GM19043 (cell line): ENCODE results near the gene HECW1.
"Not testable (repeated sequence)": the region's sequence is repeated elsewhere in the genome, so short reads cannot be mapped to it uniquely, and the experiment has no call there.

ENCODE experiments used
- ATAC-seq: cut with Tn5 transposase; IDR thresholded peaks from one replicate; pipeline ENCODE4 v1.9.1; 2021; ENCODE audit warnings: low read depth; ENCODE audit not compliant: unreplicated experiment

HECW1 gene

GRCh38 chr7:43559171-43559945 is 446.9 kb downstream of the HECW1 start:
- no peak for ATAC-seq

GRCh38 chr7:43559946-43560335 is 447.5 kb downstream of the HECW1 start:
- no peak for ATAC-seq

DNA sequence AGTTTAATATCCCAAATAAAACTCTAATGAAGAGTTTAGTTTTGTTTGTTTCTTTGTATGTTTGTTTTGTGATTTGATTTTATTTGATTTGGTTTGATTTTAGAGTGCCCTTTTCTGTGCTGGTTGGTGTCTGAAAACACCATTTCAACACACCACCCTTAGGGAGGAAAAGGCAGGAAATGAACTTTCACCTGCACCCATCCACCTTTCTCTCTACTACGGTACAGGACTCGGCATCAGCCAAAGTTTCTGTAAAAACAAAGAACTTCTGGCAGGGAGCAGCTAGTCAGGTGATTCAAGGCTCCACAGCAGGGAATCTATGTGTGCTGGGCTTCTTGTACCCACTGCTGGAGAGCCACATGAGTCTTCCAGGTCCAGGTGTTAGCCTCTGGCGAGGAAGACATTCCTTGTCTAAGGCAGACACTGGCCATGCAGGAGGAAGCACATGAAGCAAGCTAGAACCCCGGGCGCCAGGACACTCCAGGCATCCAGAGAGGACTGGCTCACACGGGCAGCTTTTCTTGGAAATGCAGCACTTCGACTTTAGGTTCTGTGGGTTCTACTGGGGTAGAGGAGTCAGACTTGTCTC is 448.4 kb downstream of the HECW1 start:
- ATAC-seq: no peak

DNA sequence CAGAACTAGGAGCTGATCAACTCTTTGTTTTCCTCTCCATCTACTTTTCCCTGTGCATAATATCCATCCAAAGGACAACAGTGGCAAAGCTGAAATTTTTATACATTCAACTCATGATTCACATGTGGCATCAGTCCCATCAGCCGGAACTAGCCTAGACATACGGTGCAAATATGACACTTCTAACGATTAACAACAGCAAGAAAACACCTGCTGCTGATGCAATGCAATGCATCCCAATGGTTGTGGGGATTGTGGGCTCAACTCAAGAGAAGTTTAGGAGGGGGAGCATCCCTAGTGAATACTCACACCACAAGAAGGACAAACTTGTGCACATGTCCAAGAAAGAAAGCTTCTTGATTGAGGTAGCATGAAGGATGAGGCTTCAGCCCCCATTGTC is 449.9 kb downstream of the HECW1 start:
- no peak for ATAC-seq

DNA sequence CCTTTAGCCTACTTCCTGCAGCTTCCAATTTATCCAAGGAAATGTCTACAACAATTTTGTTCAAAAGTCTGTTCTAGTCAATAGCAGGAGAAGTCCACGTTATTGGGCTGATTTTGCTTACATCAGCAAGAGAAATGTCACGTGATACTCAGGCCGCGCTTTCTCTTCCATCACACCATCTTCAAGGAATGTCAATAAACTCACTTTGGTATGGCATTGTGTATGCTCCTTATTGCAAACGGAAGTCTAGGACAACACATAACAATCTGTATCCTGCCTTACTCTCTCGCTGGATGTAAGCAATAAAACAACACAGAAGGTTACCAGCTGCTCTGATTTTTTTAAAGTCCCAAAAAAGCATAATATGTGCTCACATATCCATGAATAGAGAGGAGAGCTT is 453.3 kb downstream of the HECW1 start:
- ATAC-seq: no peak

DNA sequence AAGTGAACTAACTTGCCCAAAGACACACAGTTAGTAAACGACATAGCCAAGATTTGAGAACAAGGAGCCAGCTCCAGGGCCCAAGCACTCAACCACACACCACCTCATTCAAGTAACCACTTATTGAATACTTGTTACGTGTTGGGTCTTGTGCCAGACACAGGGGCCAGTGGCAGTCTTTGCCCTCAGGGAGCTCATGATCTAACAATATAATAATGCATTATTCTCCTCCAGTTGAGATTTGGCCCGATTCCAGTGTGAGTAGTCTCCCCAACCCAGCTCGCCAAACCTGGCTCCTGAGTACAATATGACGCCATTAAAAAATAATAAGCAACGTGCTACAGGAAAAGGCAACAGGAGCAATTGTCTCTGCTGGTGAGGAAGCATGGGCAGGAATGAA is 456.1 kb downstream of the HECW1 start:
- ATAC-seq: no peak

- ATAC-seq: peak; percentile 50
These were observed 457.0 kb downstream of the HECW1 start for GRCh38 chr7:43569424-43569823.

GRCh38 chr7:43570688-43571365 is 458.4 kb downstream of the HECW1 start:
- ATAC-seq: peak; percentile 75

DNA sequence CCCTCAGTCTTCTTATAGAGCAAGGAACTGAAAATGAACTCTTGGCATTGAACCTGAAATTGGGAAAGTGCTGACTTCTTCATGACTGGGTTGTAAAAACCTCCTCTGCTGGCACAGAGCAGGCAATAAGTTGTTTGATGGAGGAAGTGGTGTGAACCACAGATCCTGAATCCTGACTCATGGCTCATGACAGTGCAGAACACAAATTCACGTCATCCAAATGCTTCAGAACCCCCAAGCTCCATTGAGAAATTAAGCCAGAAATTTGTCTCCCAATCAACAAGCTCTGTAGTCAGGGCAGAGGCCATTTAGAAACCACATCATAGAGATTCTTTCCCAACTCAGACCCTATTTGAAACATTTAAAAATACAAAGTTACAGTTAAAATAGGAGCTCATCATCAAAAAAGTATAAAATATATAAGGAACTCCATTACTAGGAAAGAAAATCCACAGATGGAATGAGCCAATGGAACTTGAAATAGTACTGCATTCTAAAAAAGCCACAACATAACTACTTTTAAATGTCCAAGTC is 460.1 kb downstream of the HECW1 start:
- ATAC-seq: peak; percentile 42

GRCh38 chr7:43573832-43574231 is 461.4 kb downstream of the HECW1 start:
- ATAC-seq: not testable (repeated sequence)

GRCh38 chr7:43575506-43575905 is 463.1 kb downstream of the HECW1 start:
- ATAC-seq: no peak

GRCh38 chr7:43576241-43576640 is 463.8 kb downstream of the HECW1 start:
- no peak for ATAC-seq

DNA sequence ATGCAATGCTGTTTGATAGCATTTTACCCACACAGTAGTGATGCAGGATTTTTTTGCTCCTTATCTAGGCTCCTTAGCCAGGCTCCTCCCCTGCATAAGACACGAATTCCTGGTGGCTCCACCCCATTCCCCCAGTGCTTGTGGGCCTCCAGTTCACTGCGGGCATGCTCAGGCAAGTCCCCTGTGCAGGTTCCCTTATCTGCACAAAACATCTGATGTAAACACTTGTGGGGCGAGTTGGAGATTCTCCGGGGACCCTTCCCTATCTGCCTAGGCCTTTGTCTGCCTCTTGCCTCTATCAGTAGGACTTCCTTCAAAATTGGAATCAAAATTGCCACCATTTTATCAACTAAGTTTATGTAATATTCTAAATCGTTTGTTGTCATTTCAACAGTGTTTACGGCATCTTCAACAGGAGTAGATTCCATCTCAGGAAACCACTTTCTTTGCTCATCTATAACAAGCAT is 465.1 kb downstream of the HECW1 start:
- ATAC-seq: no peak

- peak; percentile 64 for ATAC-seq
These were observed 470.3 kb downstream of the HECW1 start, which contains the start of gene STK17A for GRCh38 chr7:43582503-43583423. TSS of gene STK17A (plus strand) at chr7:43583108. CDS start at chr7:43583244, 136 bp downstream.

DNA sequence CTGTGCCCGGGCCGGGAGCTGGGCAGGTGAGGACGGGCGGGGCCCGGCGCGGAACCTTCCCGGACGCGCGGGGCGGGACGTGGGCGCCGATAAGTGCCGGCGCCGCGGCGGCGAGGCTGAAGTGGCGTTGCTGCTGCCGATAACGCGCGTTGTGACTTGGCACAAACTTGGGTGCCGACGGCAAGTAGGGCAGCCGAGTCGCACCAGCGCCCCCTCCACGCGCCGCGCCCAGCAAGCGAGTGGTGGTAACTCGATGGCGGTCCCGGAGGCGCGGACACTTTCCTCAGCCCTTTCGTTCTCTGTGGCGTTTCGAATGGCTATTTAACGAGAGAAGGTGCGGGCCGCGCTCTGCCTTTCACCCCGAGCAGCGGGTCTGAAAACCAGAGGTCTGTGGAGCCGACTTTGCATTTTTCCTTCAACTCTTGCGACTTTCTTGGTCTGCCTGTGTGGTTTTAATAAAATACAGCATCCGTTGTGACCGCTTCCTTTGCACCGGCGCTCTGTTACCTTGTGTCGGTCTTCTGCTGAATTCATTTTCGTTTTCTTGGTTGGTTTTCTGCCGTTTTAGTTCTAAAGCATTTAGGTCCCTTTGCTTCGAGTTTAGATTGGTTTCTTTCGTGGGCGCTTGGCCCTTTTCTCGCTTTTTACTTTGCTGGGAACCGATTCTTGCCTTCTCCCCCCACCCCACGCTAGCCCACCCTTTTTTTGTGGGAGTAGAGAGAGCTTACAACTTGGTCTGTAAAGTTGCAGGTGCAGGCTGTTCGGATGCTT is 471.2 kb downstream of the HECW1 start:
- ATAC-seq: peak; percentile 20

GRCh38 chr7:43584195-43584586 is 471.7 kb downstream of the HECW1 start:
- ATAC-seq: no peak

GRCh38 chr7:43584733-43585132 is 472.3 kb downstream of the HECW1 start:
- ATAC-seq: not testable (repeated sequence)

GRCh38 chr7:43585562-43585961 is 473.1 kb downstream of the HECW1 start:
- no peak for ATAC-seq

DNA sequence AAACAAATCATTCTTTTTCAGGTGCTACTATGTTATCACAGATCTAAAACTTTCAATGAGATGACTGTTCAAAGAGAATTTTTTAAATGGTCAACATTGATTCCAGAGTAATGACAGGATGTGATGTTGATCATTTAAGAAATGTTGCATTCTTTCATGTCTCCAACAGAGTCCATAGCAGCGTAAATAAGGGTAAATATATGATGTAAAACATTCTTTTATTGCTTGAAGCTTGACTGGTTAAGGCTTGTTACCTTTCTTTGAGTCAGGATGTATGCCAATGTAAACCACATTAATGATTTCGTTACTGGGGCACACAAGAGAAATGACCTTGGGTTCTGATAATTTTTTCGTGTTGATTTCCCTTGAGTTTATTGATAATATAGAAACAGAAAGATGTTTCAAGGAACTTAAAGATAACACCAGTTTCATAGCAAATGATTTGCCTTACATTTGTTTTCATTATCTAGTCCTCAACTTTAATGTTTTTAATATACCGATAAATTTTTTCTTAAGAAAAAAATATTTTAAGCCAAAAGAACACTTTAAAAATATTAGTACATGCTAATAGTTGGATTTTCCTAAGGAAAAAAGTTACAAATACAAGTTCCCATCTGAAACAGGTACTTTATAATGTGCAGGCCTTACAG is 473.9 kb downstream of the HECW1 start:
- no peak for ATAC-seq
